ENCODE results near the gene NCKIPSD.
A peak's percentile ranks its signal among the peaks of the same experiment; 100 is the strongest.

The NCKIPSD gene

DNA sequence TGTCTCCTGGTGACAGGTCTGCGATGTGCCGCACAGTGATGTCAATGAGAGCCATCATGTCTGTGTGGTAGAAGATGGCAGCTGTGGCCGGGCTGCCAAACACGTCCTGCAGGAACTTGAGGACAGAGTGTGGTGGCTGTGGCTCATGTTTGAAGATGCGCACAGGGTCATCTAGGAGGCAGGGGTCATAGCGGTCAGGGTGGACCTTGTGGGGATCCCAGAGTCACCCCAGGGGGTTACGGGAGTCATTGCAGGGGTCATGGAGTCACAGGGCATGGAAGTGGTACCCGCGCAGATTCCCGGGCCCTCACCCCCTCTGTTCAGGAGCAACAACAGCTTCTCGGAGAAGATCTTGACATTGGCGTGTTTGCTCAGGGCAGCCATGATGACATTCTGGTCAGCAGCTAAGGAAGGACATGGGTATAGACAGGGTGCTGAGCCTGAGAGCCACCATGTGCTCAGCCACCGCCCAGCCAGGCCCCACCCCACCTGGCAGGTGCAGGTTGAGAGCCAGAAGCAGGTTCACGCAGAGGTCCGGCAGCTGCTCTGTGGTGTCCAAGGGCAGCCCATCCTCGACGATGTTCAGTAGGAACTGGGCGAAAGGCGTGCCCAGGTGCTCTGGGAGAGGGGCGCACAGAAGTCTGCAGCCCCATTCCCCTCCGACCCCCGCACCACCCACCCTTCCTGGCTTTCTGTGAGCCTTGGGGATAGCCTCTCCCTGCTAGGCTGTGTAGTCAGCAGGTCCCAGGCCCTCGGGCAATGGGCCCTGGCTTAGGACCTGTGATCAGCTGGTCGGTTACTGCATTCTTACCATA, 6.9 kb downstream of the NCKIPSD start:
- no peak for DNase-seq (ENCODE audit: low spot score)

DNA sequence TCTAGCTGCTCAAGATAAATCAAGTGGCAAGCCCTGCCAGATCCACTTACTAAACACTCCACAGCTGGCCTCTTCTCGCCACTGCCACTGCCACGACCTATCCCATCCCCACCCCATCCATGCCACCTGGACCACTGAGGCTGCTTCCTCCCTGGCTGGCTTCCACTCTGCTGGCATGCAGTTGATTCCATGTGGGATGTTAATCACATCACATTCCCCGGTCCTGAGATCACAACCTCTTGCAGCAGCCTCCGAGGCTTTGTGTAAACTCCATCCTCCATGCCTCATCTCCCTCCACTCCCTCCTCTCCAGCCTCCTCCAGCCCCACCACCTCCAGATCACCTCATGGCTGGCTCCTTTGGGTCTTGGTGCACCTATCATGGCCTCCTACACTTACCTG, 7.7 kb downstream of the NCKIPSD start:
- DNase-seq (ENCODE audit: low spot score) = no peak

DNA sequence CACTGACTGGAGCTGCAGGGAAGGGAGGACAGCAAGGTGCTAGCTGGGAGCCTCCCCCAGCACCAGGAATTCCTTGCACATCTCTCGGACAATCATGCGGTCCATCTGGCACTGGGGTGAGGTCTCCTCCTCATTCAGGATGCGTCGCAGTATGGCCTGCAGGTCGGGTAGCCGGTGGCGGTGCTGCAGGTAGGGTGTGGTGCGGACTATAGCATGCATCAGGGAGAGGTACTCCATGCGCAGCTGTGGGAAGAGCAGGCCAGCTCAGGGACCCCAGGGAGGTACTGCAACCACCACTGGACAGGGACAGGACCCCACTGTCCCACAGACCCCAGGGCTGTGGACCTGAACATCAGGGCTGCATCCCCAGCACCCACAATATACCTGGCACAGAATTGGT, 11.2 kb downstream of the NCKIPSD start:
- no peak for DNase-seq (ENCODE audit: low spot score)

DNA sequence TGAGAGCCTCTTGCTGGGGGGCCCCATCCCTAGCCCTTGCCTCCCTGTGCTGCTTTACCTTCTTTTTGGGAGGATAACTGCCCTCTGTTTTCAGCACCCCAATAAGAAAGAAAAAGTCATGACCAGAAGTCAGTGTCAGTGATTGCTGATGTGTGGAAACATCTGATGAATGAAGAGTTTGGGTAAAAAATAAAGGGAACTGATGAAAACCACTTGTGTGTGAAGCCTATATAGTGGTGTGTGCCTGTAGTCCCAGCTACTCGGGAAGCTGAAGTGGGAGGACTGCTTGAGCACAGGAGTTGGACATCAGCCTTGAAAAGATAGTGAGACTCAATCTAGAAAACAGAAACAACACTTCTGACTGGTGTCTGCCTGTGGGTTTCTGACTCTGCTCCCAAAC, 13.2 kb downstream of the NCKIPSD start:
- DNase-seq (ENCODE audit: low spot score) = no peak

DNA sequence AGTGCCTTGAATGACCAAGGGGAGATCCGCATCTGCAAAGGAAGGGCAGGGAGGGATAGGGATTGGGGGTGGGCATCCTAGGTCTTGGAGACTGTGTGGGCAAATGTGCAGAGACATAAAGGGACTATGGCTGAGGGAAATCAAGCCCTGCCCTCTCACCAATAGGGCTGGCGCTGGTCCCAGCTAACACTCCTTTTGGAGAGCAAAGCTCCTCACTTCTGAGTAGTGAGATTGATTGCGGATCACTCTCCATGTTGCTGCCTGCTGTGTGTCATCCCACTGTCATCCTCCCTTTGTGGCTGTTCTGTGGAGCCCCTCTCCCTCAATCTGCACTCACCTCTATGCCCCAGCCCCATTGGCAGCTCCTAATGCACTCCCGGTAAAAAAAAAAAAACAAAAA, 20.8 kb downstream of the NCKIPSD start:
- DNase-seq (ENCODE audit: low spot score) = no peak

DNA sequence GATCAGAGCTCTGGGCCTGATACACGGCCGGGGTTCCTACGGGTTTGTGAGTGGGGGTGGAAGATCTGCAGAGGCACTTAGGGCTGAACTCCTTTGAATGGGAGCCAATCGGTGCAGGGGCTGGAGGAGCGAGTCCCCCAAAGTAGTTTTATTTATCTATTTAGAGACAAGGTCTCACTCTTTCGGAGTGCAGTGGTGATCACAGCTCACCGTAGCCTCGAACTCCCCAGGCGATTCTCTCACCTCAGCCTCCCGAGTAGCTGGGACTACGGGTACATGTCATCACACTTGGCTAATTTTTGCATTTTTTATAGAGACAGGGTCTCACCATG, 21.4 kb downstream of the NCKIPSD start:
- DNase-seq (ENCODE audit: low spot score) = no peak

DNA sequence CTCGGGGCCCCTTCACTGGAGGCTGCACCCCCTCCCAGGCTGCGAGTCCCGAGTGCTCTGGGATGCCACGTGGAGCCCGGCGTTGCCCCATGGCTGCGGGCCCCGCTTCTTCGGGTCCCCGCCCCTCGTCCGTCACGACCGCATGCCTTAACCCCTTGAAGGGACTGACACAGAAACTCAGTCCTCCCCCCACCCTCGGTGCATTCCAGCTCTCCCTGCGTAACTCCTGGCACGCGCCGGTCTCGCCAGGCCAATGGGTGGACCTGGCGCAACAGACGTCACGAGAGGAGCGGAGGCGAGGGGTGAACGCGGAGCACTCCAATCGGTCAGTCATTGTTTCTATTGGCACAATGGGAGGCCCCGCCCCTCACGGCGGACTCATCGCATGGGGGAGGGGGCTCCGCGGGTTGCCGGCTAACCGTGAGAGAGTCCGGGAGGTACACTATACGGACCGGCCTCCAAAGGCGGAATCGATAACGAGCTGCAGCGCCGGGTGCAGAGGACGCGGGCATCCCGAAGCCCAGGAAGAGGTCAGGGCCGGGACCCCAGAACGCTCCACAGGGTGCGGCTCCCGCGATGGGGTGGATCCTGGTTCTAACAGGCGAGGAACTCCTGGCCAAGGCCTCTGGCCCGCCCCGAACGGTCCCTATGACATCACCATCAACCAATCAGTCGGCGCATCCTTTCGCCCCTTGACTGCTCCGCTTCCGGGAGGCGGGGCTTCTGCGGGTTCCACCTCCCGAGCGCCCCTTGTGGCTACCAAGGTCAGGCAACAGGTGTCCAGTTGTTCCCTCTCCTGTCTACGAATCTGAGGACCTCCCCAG, 22.0 kb downstream of the NCKIPSD start:
- DNase-seq (ENCODE audit: low spot score) = peak; percentile 98

DNA sequence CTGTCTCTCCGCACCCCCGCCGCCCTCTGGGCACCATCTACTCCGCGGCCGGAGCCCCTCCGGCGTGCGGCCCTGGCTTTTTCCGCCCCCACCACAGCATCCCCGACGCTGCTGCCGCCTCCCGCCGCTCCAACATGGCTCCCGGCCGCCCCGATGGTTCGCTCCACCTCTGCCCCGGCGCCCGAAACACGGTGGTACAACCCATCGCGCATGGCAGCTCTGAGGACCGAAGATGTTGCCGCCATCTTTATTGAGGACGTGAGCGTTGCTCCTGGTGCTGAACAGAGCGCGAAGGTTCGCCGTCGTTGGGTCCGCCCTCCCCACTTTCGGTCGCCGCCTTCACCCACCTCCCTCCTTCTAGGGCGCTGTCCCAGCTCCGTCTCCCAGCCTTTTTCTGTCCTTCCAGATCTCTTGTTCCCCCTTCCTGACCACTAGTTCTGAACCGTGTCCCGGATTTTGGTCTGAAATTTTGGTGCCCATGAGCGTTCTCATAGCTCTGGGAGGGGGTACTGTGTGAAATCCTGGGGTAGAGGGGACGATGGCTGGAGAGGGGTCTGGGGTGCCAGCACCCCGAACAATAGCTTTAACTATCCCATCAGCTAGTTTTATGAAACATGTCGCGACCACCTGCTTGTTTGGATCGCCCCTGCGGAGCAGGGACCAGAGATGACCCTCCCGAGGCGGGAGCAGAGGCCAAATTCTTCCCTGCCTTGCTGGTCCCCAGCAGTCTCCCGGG, 22.8 kb downstream of the NCKIPSD start, which contains the start of gene CELSR3:
Gene CELSR3 (minus strand): TSS at position 134 of the 736 bp plus-strand sequence. CDS start 252 bp downstream, outside the sequence.
- DNase-seq (ENCODE audit: low spot score) = peak; percentile 77

DNA sequence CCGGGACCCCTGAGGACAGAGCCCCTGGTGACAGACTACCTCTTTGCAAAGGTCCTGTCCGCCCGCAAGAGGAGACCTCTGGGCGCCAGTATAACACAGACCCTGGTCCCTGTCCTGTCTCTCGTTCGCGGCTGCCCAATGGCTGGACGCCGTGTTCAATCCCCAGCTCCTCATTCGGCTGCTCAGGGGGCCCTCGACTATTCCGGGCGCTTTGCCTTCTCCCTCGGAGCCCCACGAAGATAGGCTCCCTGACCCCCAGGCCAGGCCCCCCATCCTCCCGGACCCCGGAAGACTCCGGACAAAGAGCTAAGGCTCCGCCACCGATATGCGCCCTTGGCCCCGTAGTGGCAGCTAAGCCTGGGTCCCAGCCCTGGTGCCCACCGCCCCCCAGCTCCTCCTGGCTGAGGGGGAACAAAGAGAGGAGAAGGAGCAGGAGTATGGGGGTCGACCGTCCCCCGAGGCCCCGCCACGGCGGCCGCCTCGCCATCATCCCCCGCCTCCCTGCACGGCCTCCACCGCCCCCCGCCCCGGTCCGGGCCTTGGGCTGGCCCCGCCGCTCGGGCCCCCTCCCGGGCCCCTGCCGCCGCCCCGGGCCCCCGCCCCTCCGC, 23.5 kb downstream of the NCKIPSD start:
- DNase-seq (ENCODE audit: low spot score) = no peak

DNA sequence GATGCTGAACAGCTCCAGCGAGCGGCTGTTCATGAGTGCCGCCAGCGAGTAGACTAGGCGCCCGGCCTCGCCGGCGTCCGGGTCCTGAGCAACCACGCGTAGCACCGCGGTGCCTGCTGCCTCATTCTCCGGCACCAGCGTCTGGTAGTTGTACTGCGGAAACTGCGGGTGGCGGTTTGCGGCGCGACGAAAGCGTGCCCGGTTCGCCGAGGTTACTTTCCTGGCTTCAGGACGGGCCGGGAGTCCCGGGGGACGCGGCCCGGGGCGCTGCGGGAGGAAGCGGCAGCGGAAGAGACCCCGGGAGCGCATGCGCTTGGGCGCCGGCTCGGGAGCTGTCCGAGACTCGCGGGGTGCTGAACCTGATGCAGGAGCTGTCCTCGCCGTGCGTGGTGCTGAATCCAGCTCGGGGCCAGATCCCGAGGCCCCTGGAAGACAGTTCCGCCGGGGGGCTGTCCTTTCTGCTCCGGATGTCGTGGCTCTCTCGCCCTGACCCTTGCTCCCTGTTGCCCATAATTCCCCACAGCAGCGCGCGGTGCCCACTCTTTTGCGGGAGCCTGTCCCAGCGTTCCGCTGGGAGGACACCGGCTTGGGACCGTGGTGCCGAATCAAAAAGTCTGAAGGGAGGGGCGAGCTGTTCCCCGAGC, 24.1 kb downstream of the NCKIPSD start:
- no peak for DNase-seq (ENCODE audit: low spot score)

DNA sequence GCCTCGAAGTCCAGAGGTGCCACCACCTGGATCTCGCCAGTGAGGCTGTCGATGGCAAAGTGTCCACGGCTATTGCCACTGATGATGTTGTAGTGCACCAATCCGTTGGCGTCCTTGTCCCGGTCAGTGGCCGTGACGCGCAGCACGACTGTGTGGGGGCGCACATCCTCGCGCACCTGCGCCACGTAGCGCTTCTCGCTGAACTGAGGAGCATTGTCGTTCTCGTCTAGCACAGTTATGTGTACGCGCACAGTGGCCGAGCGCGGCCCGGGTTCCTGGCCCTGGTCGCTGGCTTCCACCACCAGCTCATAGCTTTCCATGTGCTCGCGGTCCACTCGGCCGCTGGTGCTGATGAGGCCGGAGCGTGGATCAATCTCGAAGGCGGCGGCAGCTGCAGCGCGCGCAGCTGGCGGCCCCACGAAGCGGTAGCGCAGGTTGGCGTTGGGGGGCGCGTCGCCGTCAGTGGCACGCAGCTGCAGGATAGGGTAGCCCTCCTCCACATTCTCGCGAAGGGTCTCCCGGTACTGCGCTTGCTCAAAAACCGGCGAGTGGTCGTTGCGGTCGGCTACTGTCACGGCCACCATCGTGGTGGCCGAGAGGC, 24.8 kb downstream of the NCKIPSD start:
- no peak for DNase-seq (ENCODE audit: low spot score)

DNA sequence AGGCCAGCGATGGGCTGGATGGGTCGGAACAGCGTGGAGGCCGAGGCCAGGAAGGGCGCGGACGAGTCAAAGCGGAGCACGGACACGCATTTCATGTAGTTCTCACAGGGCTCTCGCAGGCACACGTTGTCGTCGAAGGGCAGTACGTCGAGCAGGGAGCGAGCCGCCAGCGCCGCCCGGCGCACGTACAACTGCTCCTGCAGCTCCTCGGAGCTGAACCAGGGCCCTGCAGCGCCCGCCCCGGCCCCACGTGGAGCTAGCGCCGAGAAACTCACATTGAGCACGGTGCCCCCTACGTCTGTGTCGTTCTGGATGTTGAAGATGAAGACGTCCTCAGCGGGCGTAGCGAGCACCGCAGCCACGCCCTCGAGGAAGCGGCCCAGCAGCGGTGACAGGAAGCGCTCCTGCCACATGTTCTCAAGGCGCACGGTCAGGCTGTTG, 28.9 kb downstream of the NCKIPSD start:
- DNase-seq (ENCODE audit: low spot score) = no peak

DNA sequence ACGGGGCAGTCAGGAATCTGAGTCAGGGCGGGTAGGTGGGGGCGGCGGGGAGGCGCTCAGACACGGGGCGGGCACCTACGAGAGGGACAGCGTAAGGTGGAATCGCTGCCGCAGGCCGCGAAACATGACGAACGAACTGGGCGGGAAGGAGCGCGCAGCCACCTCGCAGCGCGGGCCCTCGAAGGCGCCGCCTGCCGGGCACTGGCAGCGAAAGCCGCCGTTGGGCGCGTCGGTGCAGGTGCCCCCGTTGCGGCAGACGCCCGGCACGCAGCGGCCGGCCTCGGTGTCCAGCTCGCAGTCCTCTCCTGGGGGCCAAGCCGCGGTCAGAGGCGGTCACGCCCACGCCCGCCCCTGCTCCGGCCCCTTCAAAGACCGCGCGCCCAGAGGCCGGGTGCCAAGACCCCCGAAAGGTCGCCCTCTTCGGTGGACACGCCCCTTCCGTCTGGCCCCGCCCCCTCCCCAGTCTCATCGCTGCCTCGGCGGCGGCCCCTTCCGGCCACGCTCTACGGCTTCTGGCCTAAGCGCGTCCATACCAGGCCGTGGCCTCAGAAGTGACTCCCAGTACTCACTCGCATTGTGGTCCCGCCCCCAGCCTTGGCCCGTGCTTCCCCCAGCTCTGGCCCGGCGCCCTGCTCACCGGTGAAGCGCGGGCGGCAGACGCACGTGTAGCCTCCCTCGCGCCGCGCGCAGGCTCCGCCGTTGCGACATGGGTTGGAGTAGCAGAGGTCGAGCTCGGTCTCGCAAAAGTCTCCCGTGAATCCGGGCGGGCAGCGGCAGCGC, 29.5 kb downstream of the NCKIPSD start:
- DNase-seq (ENCODE audit: low spot score) = peak; percentile 34

DNA sequence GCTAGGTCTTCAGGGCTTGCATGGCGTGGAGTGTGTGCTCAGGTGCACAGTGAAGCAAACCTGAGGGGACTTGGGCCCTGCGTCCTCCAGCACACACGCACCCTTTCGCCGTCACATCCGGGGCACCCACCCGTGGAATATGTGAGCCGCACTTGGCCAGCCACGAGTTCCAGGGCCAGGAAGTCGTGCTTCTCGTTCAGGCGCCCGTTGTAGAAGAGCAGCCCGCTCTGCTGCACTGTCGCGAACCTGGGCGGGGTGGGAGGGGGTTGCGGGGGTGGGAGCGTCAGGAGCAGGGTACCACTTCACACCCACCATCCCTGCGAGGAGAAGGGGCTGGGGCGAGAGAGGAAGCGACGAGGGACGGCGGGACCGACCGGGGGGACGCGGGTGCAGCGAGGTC, 30.1 kb downstream of the NCKIPSD start:
- no peak for DNase-seq (ENCODE audit: low spot score)

DNA sequence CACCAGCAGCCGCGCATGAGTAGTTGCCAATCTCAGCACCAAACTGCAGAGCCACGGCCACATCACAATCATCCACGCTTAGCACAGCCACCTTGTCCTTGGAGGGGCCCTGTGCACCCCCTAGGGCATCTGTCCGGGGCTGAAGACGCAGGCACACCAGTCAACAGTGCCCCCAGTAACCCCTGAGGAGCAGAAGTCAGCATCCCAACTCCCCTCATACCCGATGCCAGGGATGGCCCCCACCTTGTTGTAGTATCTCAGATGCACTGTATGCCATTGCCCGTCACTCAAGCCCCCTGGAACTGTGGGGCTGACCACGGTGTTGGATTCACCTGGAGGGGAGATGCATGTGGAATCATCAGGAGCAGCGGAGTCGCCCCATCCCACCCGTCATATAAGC, 30.7 kb downstream of the NCKIPSD start:
- DNase-seq (ENCODE audit: low spot score) = no peak

DNA sequence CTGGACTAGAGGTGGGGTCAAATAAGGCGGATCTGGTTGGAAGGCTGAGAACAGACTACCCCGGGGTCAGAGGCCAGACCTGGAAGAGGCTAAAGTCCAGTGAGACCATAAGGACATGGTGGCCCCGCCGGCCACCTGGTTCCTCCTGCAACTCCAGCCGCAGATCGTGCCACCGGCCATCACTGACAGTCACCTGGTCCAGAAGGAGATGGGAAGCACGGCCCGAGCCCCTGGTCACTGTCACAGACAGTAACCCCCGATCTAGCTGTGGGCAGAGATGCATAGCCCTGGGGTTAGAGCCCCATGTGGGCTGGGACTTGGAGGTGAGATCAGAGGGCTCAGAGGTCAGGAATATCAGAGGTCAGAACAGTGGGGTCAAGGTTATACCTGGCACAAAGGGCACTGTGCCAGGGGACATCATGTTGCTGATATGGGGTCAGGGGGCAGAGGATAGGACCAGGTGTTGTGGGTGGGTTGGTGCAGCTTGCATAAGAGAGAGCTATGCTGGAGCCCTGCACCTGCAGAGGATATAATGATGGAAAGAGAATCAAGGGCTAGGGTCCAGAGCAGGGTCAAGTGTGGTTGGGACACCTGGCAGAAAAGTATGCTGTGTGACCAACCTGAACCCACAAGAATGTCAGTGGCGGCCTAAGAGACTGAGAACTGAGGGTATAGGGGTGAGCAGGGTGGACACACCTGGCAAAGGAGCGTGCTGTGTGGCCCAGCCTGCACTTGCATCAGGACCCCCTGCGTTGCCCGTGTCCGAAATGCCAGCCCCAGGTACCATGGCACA, 32.6 kb downstream of the NCKIPSD start:
- DNase-seq (ENCODE audit: low spot score) = no peak

DNA sequence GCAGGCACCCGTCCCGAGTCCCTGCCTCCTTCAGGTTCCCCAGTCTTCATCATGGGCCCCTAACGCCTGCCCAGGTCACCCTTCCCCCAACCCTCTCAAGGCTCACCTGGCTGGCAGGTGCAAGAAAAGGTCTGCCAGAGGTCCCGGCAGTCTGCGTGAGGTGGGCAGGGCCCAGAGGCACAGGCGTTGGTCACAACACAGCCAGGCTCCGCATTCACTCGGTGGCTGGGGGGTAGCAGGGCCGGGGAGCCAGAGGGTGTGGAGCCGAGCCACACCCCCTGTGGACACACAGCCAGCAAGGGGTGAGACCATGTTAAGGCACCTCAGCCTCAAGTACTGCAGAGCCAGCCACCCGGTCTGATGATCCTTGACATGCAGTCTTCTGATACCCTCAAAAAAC, 33.9 kb downstream of the NCKIPSD start:
- no peak for DNase-seq (ENCODE audit: low spot score)

DNA sequence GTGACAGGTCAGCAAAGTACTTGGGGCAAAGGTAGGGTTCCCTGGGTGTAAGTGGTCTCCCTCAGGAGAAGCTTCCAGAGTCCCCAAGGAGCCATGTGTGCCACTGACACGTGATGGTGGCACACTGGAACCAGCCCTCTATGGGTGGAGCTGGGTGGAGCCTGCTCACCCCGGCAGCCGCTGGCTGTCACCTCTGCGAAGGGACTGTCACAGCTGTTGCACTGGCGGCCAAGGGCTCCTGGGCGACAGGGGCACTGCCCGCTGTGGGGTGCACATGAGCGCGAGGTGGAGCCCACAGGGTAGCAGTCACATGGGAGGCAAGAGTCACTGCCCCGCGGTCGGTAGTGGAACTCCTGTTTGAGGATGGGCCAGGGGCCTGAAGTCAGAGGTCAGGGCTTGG, 35.0 kb downstream of the NCKIPSD start:
- no peak for DNase-seq (ENCODE audit: low spot score)

DNA sequence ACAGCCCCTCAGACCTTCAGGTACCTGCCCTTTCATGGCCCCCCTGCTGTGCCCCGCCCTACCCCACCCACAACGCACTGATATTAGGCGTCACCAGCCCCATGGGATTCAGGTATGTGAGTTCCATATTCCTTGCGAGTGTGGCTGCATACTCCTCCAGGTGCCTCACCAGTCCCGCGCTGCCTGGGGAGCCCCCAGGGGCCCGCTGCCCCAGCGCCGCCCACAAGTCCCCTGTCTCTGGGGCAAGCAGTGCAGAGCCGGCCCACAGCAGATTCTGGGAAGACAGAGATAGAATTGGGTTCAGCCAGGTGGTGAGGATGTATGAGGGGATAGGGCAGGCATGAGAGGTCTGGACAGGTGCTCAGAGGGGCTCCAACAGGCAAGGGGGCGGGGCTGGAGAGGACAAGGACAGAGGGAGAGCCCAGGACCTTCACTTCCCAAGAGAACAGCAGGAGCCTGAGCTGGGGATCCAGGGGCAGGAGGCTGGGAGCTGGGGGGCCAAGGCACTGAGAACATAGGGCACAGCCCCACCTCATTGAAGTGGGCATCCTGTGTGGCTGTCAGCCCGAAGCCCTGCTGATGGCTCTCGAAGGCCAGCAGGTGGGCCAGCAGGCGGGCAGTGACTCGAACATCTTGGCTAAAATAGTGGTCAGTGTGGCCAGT, 37.4 kb downstream of the NCKIPSD start:
- no peak for DNase-seq (ENCODE audit: low spot score)
